IPS-20b (cell line): Measurements from ENCODE around the gene SOCS7.
A peak's percentile ranks its signal among the peaks of the same experiment; 100 is the strongest.

Experiments used
- H3K27ac ChIP-seq: one replicate; pipeline ENCODE4 v1.5.1; 2013; ENCODE audit warnings: low read length
- H3K27me3 ChIP-seq: 2 replicates; pipeline ENCODE4 v1.6.1; 2013; ENCODE audit warnings: mild to moderate bottlenecking, low read length, inconsistent platforms; ENCODE audit not compliant: insufficient read depth
- H3K36me3 ChIP-seq: 2 replicates; pipeline ENCODE4 v1.6.1; 2013; ENCODE audit warnings: low read depth, mild to moderate bottlenecking, inconsistent platforms, low read length, moderate library complexity; ENCODE audit not compliant: insufficient read depth
- H3K4me1 ChIP-seq: 2 replicates; pipeline ENCODE4 v1.6.1; 2013; ENCODE audit warnings: mild to moderate bottlenecking, control low read depth, inconsistent platforms, low read length, moderate library complexity; ENCODE audit not compliant: insufficient read depth
- H3K4me3 ChIP-seq: 2 replicates; pipeline ENCODE4 v1.5.1; 2013; ENCODE audit warnings: mild to moderate bottlenecking, low read length, inconsistent platforms
- H3K9ac ChIP-seq: 2 replicates; pipeline ENCODE4 v1.6.1; 2013; ENCODE audit warnings: low read depth, mild to moderate bottlenecking, inconsistent platforms, low read length, moderate library complexity
- H3K9me3 ChIP-seq: 2 replicates; pipeline ENCODE4 v1.6.1; 2013; ENCODE audit warnings: mild to moderate bottlenecking, low read depth, low read length, inconsistent platforms; ENCODE audit not compliant: insufficient read depth

Gene SOCS7

GRCh38 chr17:38351412-38352222 is at the start of gene SOCS7:
Gene SOCS7, plus strand, starts transcription at chr17:38351844. Its CDS starts 209 bp downstream, at chr17:38352053.
- Histone ChIP-seq H3K4me3 (peak within 1 kb of the TSS; percentile 81), H3K27me3 (peaks cover 7% of the 10 kb centered on the region), H3K9ac (peak within 1 kb of the TSS; percentile 61; the same call in 1 of the 2 replicates), H3K9me3 (no peaks in the 10 kb centered on the region), H3K4me1 (no peaks in the 10 kb centered on the region), H3K36me3 (no peaks in the 10 kb centered on the region), H3K27ac (no peak within 1 kb of the TSS)

DNA sequence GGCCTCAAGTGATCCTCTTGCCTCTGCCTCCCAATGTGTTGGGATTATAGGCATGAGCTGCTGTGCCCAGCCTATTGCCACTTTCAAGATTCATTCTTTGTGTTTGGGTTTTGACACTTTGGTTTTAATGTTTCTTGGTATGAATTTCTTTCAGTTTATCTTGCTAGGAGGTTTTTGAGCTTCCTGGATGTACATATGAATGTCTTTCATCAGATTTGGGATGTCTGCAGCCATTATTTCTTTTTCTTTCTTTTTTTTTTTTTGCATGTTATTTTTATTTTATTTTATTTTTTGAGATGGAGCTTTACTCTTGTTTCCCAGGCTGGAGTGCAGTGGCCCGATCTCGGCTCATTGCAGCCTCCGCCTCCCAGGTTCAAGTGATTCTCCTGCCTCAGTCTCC is 36.1 kb upstream of the SOCS7 start:
- H3K9me3 ChIP-seq: no peaks in the 10 kb centered on the region
- H3K36me3 ChIP-seq: peaks cover 39% of the 10 kb centered on the region
- H3K27ac ChIP-seq: no peak overlapping the region
- H3K9ac ChIP-seq: no peak overlapping the region
- no peaks in the 10 kb centered on the region for H3K27me3 ChIP-seq
- no peaks in the 10 kb centered on the region for H3K4me1 ChIP-seq
- H3K4me3 ChIP-seq: no peak overlapping the region

- Histone ChIP-seq H3K36me3 (peaks cover 43% of the 10 kb centered on the region), H3K9ac (no peak overlapping the region), H3K27ac (no peak overlapping the region), H3K9me3 (no peaks in the 10 kb centered on the region), H3K4me1 (no peaks in the 10 kb centered on the region), H3K27me3 (no peaks in the 10 kb centered on the region), H3K4me3 (no peak overlapping the region)
Measured at GRCh38 chr17:38317081-38317480, 34.6 kb upstream of the SOCS7 start.

DNA sequence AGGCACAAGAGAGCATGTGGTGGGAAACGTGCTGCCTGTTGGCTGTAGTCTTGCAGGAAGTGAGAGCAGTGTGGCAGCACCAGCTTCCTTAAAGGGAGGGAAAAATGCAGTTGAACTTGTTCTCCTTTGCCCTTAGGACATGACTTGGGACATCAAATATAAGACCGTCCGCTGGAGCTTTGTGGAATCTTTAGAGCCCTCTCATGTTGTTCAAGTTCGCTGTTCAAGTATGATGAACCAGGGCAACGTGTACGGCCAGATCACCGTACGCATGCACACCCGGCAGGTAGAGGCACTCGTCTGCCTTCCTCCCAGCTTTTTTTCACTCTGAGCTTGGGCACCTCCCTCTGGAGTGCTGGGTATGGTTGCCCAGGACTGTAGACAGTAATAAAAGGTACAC is 31.2 kb upstream of the SOCS7 start:
- no peaks in the 10 kb centered on the region for H3K9me3 ChIP-seq
- H3K36me3 ChIP-seq: peaks cover 54% of the 10 kb centered on the region
- no peak overlapping the region for H3K27ac ChIP-seq
- no peaks in the 10 kb centered on the region for H3K27me3 ChIP-seq
- H3K4me1 ChIP-seq: peaks cover 9% of the 10 kb centered on the region; the same call in 1 of the 2 replicates
- H3K9ac ChIP-seq: no peak overlapping the region
- H3K4me3 ChIP-seq: no peak overlapping the region

DNA sequence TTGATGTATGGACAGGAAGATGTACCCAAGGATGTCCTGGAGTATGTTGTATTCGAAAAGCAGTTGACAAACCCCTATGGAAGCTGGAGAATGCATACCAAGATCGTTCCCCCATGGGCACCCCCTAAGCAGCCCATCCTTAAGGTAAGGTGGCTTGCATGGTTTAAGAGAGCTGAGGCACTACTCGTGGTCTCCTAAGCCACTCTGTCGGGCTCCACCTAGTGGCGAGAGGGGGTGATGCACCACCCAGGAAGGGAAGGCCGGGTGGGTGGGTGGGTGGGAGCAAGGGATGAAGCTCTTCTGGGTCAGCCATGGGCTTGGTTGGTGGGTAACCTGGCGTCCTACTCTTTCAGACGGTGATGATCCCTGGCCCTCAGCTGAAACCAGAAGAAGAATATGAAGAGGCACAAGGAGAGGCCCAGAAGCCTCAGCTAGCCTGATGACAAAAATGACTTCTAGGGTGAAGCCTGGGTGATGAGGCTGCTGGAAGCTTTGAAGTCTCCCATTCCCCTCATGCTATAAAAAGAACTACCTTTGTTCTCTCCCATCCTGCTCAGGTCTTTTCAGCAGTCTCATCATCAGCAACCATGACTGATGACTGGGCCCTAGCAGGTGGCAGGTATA is 29.4 kb upstream of the SOCS7 start:
- Histone ChIP-seq H3K4me1 (peaks cover 13% of the 10 kb centered on the region; the same call in 1 of the 2 replicates), H3K9me3 (no peaks in the 10 kb centered on the region), H3K27me3 (no peaks in the 10 kb centered on the region), H3K36me3 (peaks cover 43% of the 10 kb centered on the region), H3K9ac (no peak overlapping the region), H3K27ac (no peak overlapping the region), H3K4me3 (no peak overlapping the region)

GRCh38 chr17:38322897-38323296 is 28.7 kb upstream of the SOCS7 start:
- H3K4me1 ChIP-seq: peaks cover 13% of the 10 kb centered on the region; the same call in 1 of the 2 replicates

GRCh38 chr17:38324141-38324697 is 27.4 kb upstream of the SOCS7 start:
- peaks cover 13% of the 10 kb centered on the region; the same call in 1 of the 2 replicates for H3K4me1 ChIP-seq
- no peak overlapping the region for H3K9ac ChIP-seq
- H3K9me3 ChIP-seq: no peaks in the 10 kb centered on the region
- H3K4me3 ChIP-seq: no peak overlapping the region
- no peaks in the 10 kb centered on the region for H3K27me3 ChIP-seq
- H3K36me3 ChIP-seq: peaks cover 38% of the 10 kb centered on the region
- H3K27ac ChIP-seq: no peak overlapping the region

More at GRCh38 chr17:38322897-38323296, 28.7 kb upstream of the SOCS7 start:
- peaks cover 42% of the 10 kb centered on the region for H3K36me3 ChIP-seq
- no peak overlapping the region for H3K9ac ChIP-seq
- no peak overlapping the region for H3K27ac ChIP-seq
- H3K4me3 ChIP-seq: no peak overlapping the region
- no peaks in the 10 kb centered on the region for H3K9me3 ChIP-seq
- H3K27me3 ChIP-seq: no peaks in the 10 kb centered on the region

DNA sequence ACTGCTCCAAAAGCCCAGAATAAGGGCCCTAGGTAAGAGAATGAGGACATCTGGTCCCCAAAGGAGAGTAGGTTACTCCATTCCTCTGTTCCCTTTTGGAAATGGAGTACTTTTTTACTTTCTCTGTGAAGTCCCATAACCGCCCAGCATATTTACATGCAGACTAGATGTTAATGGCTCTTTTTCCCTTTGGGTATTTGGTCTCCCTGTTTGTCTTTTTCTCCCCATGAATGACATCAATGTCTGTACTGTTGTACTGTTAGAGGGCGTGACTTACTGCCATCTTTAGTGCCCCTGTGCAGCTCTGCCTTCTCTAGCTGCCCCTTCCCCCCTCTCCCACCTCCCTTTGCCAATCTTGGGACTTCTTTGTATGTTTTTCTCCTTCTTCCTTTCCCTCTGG is 26.9 kb upstream of the SOCS7 start:
- H3K9me3 ChIP-seq: no peaks in the 10 kb centered on the region
- H3K4me3 ChIP-seq: no peak overlapping the region
- H3K4me1 ChIP-seq: peaks cover 13% of the 10 kb centered on the region; the same call in 1 of the 2 replicates
- H3K36me3 ChIP-seq: peaks cover 34% of the 10 kb centered on the region
- H3K27ac ChIP-seq: no peak overlapping the region
- H3K9ac ChIP-seq: peak overlapping the region; percentile 66; the same call in 1 of the 2 replicates
- H3K27me3 ChIP-seq: no peaks in the 10 kb centered on the region

DNA sequence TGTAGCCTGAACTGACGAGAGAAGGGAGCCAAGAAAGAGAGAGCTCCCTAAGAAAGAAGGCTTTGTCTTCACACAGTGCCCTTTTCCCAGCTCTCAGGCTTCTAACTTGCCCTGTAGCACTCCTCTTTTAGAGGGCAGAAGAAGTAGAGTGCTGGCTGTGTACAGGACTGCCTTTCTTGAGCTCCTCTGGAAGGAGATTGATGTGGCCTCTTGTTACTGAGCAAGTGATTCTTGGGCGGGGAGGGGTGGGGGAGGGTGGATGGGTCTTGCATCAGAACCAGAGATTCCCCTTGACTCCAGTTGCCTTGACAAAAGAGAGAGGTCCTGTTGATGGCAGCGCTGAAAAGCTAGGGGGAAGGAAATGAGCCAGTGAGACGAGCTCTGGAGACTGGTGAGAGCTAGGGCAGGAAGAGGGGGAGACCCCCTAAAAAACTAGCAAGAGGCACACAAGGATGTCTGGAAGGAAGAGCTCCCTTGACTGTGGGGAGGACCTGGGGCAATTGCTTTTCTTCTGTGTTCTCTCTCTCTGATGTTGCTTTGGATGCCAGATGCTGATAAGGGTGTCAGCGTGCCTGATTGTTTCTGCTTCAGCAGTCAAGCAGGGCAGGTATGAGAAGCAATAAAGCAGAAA is 26.3 kb upstream of the SOCS7 start:
- Histone ChIP-seq H3K4me1 (peaks cover 13% of the 10 kb centered on the region; the same call in 1 of the 2 replicates), H3K9ac (peak overlapping the region; percentile 66; the same call in 1 of the 2 replicates), H3K4me3 (no peak overlapping the region), H3K27me3 (no peaks in the 10 kb centered on the region), H3K36me3 (peaks cover 29% of the 10 kb centered on the region), H3K27ac (peak overlapping the region; percentile 28), H3K9me3 (no peaks in the 10 kb centered on the region)

DNA sequence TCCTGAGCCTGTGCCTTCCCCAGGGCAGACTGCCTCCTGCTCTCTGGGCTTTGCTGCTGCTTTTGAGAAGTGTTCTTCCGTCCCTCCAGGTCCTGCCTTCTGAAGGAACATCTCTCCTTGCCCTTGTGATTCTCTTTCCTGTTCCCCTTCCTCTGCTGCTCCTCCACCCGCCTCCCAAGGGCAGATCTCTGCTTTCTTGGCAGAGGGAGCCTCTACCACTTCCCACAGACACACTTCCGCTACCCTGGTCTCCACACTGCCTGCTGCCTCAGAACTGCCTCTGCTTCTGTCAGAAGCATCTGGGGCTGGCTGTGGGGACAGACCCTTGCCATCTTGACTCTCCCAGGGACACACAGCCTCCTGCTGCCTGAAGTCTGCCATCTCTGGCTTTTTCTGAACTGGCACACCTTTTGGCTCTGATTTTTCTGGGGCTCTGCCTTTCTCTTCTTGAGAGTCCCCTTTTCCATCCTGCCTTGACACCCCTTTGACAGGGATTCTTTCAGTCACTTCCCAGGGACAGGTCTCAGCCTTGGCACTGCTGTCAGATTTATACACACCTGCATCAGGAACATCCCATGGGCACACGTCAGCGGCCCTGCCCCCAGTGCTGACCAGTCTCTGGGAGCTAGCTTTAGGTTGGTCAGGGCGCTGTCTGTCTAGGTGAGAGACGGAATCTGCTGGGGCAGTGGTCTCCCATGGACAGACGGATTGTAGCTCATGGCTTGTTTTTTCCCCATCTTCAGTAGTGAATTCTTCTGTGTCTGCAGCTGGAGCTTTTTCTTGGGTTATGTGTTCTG is 24.4 kb upstream of the SOCS7 start:
- Histone ChIP-seq H3K27ac (no peak overlapping the region), H3K9ac (no peak overlapping the region)

DNA sequence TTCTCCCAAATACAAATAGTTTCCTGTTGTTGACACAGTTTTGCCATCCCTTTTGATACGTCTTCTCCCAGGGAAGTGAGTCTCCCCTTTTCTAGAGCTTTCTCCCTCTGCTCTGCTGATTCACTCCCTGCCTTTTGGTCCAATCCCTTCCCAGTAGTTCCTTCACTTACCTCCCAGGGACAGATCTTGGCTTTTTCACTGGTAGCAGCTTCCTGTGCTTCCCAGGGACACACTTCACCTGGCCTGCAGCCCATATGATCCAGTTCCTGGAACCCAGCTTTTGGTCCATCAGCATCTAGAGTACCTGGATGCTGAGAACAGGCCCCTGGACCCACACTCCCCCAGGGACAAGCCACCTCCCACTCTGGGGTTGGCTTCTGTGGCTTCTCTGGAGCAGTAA is 23.7 kb upstream of the SOCS7 start:
- Histone ChIP-seq H3K4me1 (peaks cover 13% of the 10 kb centered on the region; the same call in 1 of the 2 replicates), H3K9ac (no peak overlapping the region), H3K27ac (no peak overlapping the region), H3K9me3 (no peaks in the 10 kb centered on the region), H3K36me3 (peaks cover 13% of the 10 kb centered on the region), H3K4me3 (no peak overlapping the region), H3K27me3 (no peaks in the 10 kb centered on the region)

More for the DNA sequence above, 24.4 kb upstream of the SOCS7 start:
- peaks cover 19% of the 10 kb centered on the region for H3K36me3 ChIP-seq
- H3K4me3 ChIP-seq: no peak overlapping the region
- no peaks in the 10 kb centered on the region for H3K9me3 ChIP-seq
- H3K27me3 ChIP-seq: no peaks in the 10 kb centered on the region
- H3K4me1 ChIP-seq: peaks cover 13% of the 10 kb centered on the region; the same call in 1 of the 2 replicates
